ENCODE data around the gene SLC37A4.
"Not testable (repeated sequence)": the region's sequence is repeated elsewhere in the genome, so short reads cannot be mapped to it uniquely, and the experiment has no call there.

Gene SLC37A4

GRCh38 chr11:119042927-119043326 is 12.2 kb upstream of the SLC37A4 start:
- DNase-seq (ENCODE audit: low read depth, low spot score) = no peak

- no peak for DNase-seq (ENCODE audit: low read depth, low spot score)
These were observed 11.3 kb upstream of the SLC37A4 start for GRCh38 chr11:119041821-119042514.

GRCh38 chr11:119039471-119039870 is 8.8 kb upstream of the SLC37A4 start:
- not testable (repeated sequence) for DNase-seq (ENCODE audit: low read depth, low spot score)

GRCh38 chr11:119038884-119039283 is 8.2 kb upstream of the SLC37A4 start:
- no peak for DNase-seq (ENCODE audit: low read depth, low spot score)

- DNase-seq (ENCODE audit: low read depth, low spot score) = no peak
These were observed 4.1 kb upstream of the SLC37A4 start for GRCh38 chr11:119034813-119035212.

GRCh38 chr11:119033421-119033820 is 2.7 kb upstream of the SLC37A4 start:
- peak; percentile 33 for DNase-seq (ENCODE audit: low read depth, low spot score)

- DNase-seq (ENCODE audit: low read depth, low spot score) = no peak
These were observed 1.2 kb upstream of the SLC37A4 start for GRCh38 chr11:119031912-119032280.

- no peak for DNase-seq (ENCODE audit: low read depth, low spot score)
These were observed 698 bp downstream of the SLC37A4 start for GRCh38 chr11:119030029-119030328.

- DNase-seq (ENCODE audit: low read depth, low spot score) = no peak
These were observed 1.2 kb downstream of the SLC37A4 start for GRCh38 chr11:119029340-119030028.

- no peak for DNase-seq (ENCODE audit: low read depth, low spot score)
These were observed 1.7 kb downstream of the SLC37A4 start for GRCh38 chr11:119029069-119029339.

GRCh38 chr11:119028346-119029068 is 2.2 kb downstream of the SLC37A4 start:
- no peak for DNase-seq (ENCODE audit: low read depth, low spot score)

GRCh38 chr11:119027561-119028345 is 2.9 kb downstream of the SLC37A4 start:
- no peak for DNase-seq (ENCODE audit: low read depth, low spot score)

GRCh38 chr11:119026970-119027369 is 3.7 kb downstream of the SLC37A4 start:
- DNase-seq (ENCODE audit: low read depth, low spot score) = no peak

GRCh38 chr11:119025978-119026766 is 4.5 kb downstream of the SLC37A4 start:
- DNase-seq (ENCODE audit: low read depth, low spot score) = no peak

GRCh38 chr11:119025541-119025940 is 5.1 kb downstream of the SLC37A4 start:
- no peak for DNase-seq (ENCODE audit: low read depth, low spot score)

GRCh38 chr11:119025099-119025473 is 5.6 kb downstream of the SLC37A4 start:
- no peak for DNase-seq (ENCODE audit: low read depth, low spot score)

- DNase-seq (ENCODE audit: low read depth, low spot score) = no peak
These were observed 6.1 kb downstream of the SLC37A4 start for GRCh38 chr11:119024430-119025098.

GRCh38 chr11:119023741-119024140 is 6.9 kb downstream of the SLC37A4 start:
- DNase-seq (ENCODE audit: low read depth, low spot score) = no peak

- DNase-seq (ENCODE audit: low read depth, low spot score) = no peak
These were observed 9.0 kb downstream of the SLC37A4 start for GRCh38 chr11:119021631-119022030.

- DNase-seq (ENCODE audit: low read depth, low spot score) = no peak
These were observed 10.7 kb downstream of the SLC37A4 start for GRCh38 chr11:119019996-119020395.
